ENCODE data around the gene IQGAP1.
A peak's percentile ranks its signal among the peaks of the same experiment; 100 is the strongest.

Gene IQGAP1

GRCh38 chr15:90451053-90451850 is 63.2 kb downstream of the IQGAP1 start (continued):
- TF ChIP-seq SETDB1 (IDR thresholded peaks at IDR 0.05; ENCODE audit: insufficient read length, low read length), result no peak
- TF ChIP-seq ZNF223 (tag by site-specific recombination; IDR thresholded peaks at IDR 0.05), result no peak
- no peak for TF ChIP-seq ZNF701 (tag by site-specific recombination; IDR thresholded peaks at IDR 0.05)
- peak; percentile 28; the same call in 1 of the 2 replicates for TF ChIP-seq FEZF1 (tag by site-specific recombination; IDR thresholded peaks at IDR 0.05)
- TF ChIP-seq REPIN1 (tag by site-specific recombination; IDR thresholded peaks at IDR 0.05; ENCODE audit: low read depth), result no peak

- peaks cover 19 to 68% of the 10 kb centered on the region in 2 experiments for H3K36me3 ChIP-seq (ENCODE audit: control insufficient read depth in 2 of 2, insufficient read depth in 1 of 2, low read length in 2 of 2)
Observed at GRCh38 chr15:90456236-90456635, 68.2 kb downstream of the IQGAP1 start.

GRCh38 chr15:90458061-90458460 is 70.0 kb downstream of the IQGAP1 start:
- H3K4me1 ChIP-seq (ENCODE audit: control insufficient read depth, insufficient read depth, low read length), result peaks cover 2% of the 10 kb centered on the region; the same call in 1 of the 2 replicates
- no peak overlapping the region for H3K27ac ChIP-seq (ENCODE audit: extremely low read depth, low read depth, low read length)
- TF ChIP-seq ZSCAN5A (tag by site-specific recombination; IDR thresholded peaks at IDR 0.05) (no peak), ZNF146 (tag by site-specific recombination; IDR thresholded peaks at IDR 0.05) (peak; percentile 11; the same call in 1 of the 2 replicates)
- H3K36me3 ChIP-seq (ENCODE audit: control insufficient read depth in 2 of 2, insufficient read depth in 1 of 2, low read length in 2 of 2), result peaks cover 19 to 56% of the 10 kb centered on the region in 2 experiments
- CTCF ChIA-PET, result interaction anchor here (1.5 to 2.9 kb wide), 2 partner anchors 24 to 139 kb away, joined by 5 to 11 read pairs; no protein-coding TSS in a partner anchor
- H3K9me3 ChIP-seq (ENCODE audit: control insufficient read depth, insufficient read depth, low read depth, low read length), result no peaks in the 10 kb centered on the region
- POLR2A ChIA-PET, result no interaction called here
- H3K4me3 ChIP-seq (ENCODE audit: low read depth, low read length), result no peak overlapping the region

More at GRCh38 chr15:90456236-90456635, 68.2 kb downstream of the IQGAP1 start:
- Histone ChIP-seq H3K9me3 (ENCODE audit: control insufficient read depth, insufficient read depth, low read depth, low read length) (no peaks in the 10 kb centered on the region), H3K27ac (ENCODE audit: extremely low read depth, low read depth, low read length) (no peak overlapping the region), H3K4me1 (ENCODE audit: control insufficient read depth, insufficient read depth, low read length) (peaks cover 2% of the 10 kb centered on the region; the same call in 1 of the 2 replicates), H3K4me3 (ENCODE audit: low read depth, low read length) (no peak overlapping the region)
- TF ChIP-seq ZNF239 (tag by site-specific recombination; IDR thresholded peaks at IDR 0.05) (no peak), ZNF791 (tag by site-specific recombination; IDR thresholded peaks at IDR 0.05) (no peak), ZNF223 (tag by site-specific recombination; IDR thresholded peaks at IDR 0.05) (no peak), ZNF626 (tag by site-specific recombination; IDR thresholded peaks at IDR 0.05) (no peak), GLIS2 (tag by site-specific recombination; IDR thresholded peaks at IDR 0.05) (no peak), ZNF548 (tag by site-specific recombination; IDR thresholded peaks at IDR 0.05) (no peak)
- CTCF ChIA-PET, result interaction anchor here (0.7 kb wide), 1 partner anchor 1943 kb away, joined by 3 read pairs; no protein-coding TSS in a partner anchor
- POLR2A ChIA-PET, result interaction anchor here (0.7 kb wide), 1 partner anchor 65 kb away, joined by 3 read pairs; no protein-coding TSS in a partner anchor

- Histone ChIP-seq H3K9me3 (ENCODE audit: control insufficient read depth, insufficient read depth, low read depth, low read length) (no peaks in the 10 kb centered on the region), H3K27ac (ENCODE audit: extremely low read depth, low read depth, low read length) (no peak overlapping the region), H3K36me3 (ENCODE audit: control insufficient read depth in 2 of 2, insufficient read depth in 1 of 2, low read length in 2 of 2) (peaks cover 19 to 43% of the 10 kb centered on the region in 2 experiments), H3K4me3 (ENCODE audit: low read depth, low read length) (no peak overlapping the region), H3K4me1 (ENCODE audit: control insufficient read depth, insufficient read depth, low read length) (peaks cover 2% of the 10 kb centered on the region; the same call in 1 of the 2 replicates)
- no peak for TF ChIP-seq ZNF843 (tag by site-specific recombination; IDR thresholded peaks at IDR 0.05)
- TF ChIP-seq ZNF169 (tag by site-specific recombination; IDR thresholded peaks at IDR 0.05), result no peak
- TF ChIP-seq ZNF626 (tag by site-specific recombination; IDR thresholded peaks at IDR 0.05), result no peak
- TF ChIP-seq PRDM6 (tag by site-specific recombination; IDR thresholded peaks at IDR 0.05), result peak; percentile 34; the same call in 1 of the 2 replicates
- TF ChIP-seq PBX3 (CRISPR knock-in tag; IDR thresholded peaks at IDR 0.05), result no peak
- no peak for TF ChIP-seq ZNF596 (tag by site-specific recombination; IDR thresholded peaks at IDR 0.05)
- TF ChIP-seq OVOL3 (tag by site-specific recombination; IDR thresholded peaks at IDR 0.05), result no peak
- ChIA-PET POLR2A (interaction anchor here (2.7 kb wide), 1 partner anchor 72 kb away, joined by 5 read pairs; the partner anchor contains the start of gene IQGAP1), CTCF (interaction anchor here (0.6 to 2.9 kb wide), 4 partner anchors 8 to 97 kb away, joined by 3 to 11 read pairs (median 4); no protein-coding TSS in a partner anchor)
Observed at GRCh38 chr15:90459368-90459767, 71.3 kb downstream of the IQGAP1 start.

Measured in HEK293 (cell line).